Breast epithelium (tissue), 3 donors: ENCODE measurements around the gene CYP21A2.

Experiments used
- CTCF ChIP-seq, 3 donors: fragments of 450-650 bp; IDR thresholded peaks; one replicate each; pipeline ENCODE4 v1.5.1; 2016 to 2017; ENCODE audit warnings: antibody characterized with exemption in 3 of 3, mild to moderate bottlenecking in 3 of 3, moderate library complexity in 3 of 3
- POLR2AphosphoS5 ChIP-seq, 3 donors: sonication (generic); formaldehyde crosslinking; IDR thresholded peaks; one replicate each; pipeline ENCODE4 v1.6.1; 2017; ENCODE audit warnings: antibody characterized with exemption in 3 of 3

- no peak for TF ChIP-seq CTCF (IDR thresholded peaks at IDR 0.05)
- TF ChIP-seq POLR2AphosphoS5 (IDR thresholded peaks at IDR 0.05): no peak
Measured at GRCh38 chr6:32056254-32056653, 18.0 kb downstream of the CYP21A2 start.
